IMR-90 (cell line): ENCODE results near the gene PDK3. TPM values are rescaled to one million over a fixed set of nuclear protein-coding genes. Genes with fewer than 3 reads are reported as not detected.
A peak's percentile ranks its signal among the peaks of the same experiment; 100 is the strongest.

Source experiments
- ATAC-seq: fragments of 200-7000 bp; cut with Tn5 transposase; 2 replicates; pipeline ENCODE4 v1.9.1; 2020; ENCODE audit warnings: low read depth, mild to moderate bottlenecking, moderate library complexity
- BruUV-seq: library from RNA; stranded (reverse); fragments of 400-500 nt; replicated peaks from 2 replicates; lab custom pipeline; 2021; lab: Mats Ljungman, UMichigan
- CTCF ChIA-PET: fragments of 300-600 bp; formaldehyde crosslinking; extraction: SDS; loops from one replicate; lab custom pipeline; 2021; ENCODE audit warnings: antibody characterized with exemption; lab: Yijun Ruan, JAX
- POLR2A ChIA-PET: fragments of 300-600 bp; sonication (Branson Sonifier 250); formaldehyde crosslinking; loops from one replicate; lab custom pipeline; 2022; ENCODE audit warnings: antibody characterized with exemption; ENCODE audit not compliant: unreplicated experiment; lab: Charles Lee
- DNase-seq: peaks from one replicate; pipeline ENCODE4 v3.0.0; 2013
- H2AFZ ChIP-seq: replicated peaks from 2 replicates; pipeline ENCODE3; 2013; ENCODE audit warnings: low read length, mild to moderate bottlenecking; ENCODE audit not compliant: poor library complexity
- H2AK5ac ChIP-seq: 2 replicates; pipeline ENCODE4 v1.6.1; 2013; ENCODE audit warnings: low read depth, low read length, inconsistent platforms
- H2AK9ac ChIP-seq: replicated peaks from 2 replicates; pipeline ENCODE3; 2013; ENCODE audit warnings: mild to moderate bottlenecking, low read depth, low read length, moderate library complexity; ENCODE audit not compliant: poor library complexity
- H2BK120ac ChIP-seq: 2 replicates; pipeline ENCODE4 v1.6.1; 2013; ENCODE audit warnings: low read depth, low read length, inconsistent platforms
- H2BK15ac ChIP-seq: 3 replicates; pipeline ENCODE4 v1.6.1; 2013; ENCODE audit warnings: low read depth, low read length, inconsistent platforms
- H2BK20ac ChIP-seq: 2 replicates; pipeline ENCODE4 v1.6.1; 2013; ENCODE audit warnings: low read depth, mild to moderate bottlenecking, inconsistent platforms, low read length, moderate library complexity
- H2BK5ac ChIP-seq: 2 replicates; pipeline ENCODE4 v1.6.1; 2013; ENCODE audit warnings: mild to moderate bottlenecking, low read depth, low read length, inconsistent platforms; ENCODE audit not compliant: poor library complexity, severe bottlenecking
- H3K14ac ChIP-seq: replicated peaks from 2 replicates; pipeline ENCODE4 v1.6.1; 2013; ENCODE audit warnings: low read depth, low read length, inconsistent platforms
- H3K18ac ChIP-seq: 2 replicates; pipeline ENCODE4 v1.6.1; 2013; ENCODE audit warnings: low read depth, low read length, control low read depth
- H3K23ac ChIP-seq: 2 replicates; pipeline ENCODE4 v1.6.1; 2013; ENCODE audit warnings: low read depth, low read length, inconsistent platforms
- H3K27ac ChIP-seq: 2 replicates; pipeline ENCODE4 v1.5.1; 2013; ENCODE audit warnings: mild to moderate bottlenecking, control low read depth, low read length; ENCODE audit not compliant: insufficient read depth
- H3K27me3 ChIP-seq: 2 replicates; pipeline ENCODE4 v1.6.1; 2013; ENCODE audit warnings: low read length; ENCODE audit not compliant: control insufficient read depth, insufficient read depth
- H3K36me3 ChIP-seq: 2 replicates; pipeline ENCODE4 v1.6.1; 2013; ENCODE audit warnings: low read length, mixed read lengths; ENCODE audit not compliant: control insufficient read depth, insufficient read depth
- H3K4ac ChIP-seq: 2 replicates; pipeline ENCODE4 v1.6.1; 2013; ENCODE audit warnings: low read depth, low read length, inconsistent platforms
- H3K4me1 ChIP-seq: 2 replicates; pipeline ENCODE4 v1.6.1; 2013; ENCODE audit warnings: low read length, mixed read lengths; ENCODE audit not compliant: control insufficient read depth, insufficient read depth
- H3K4me2 ChIP-seq: 2 replicates; pipeline ENCODE4 v1.6.1; 2013; ENCODE audit warnings: low read depth, mild to moderate bottlenecking, control low read depth, low read length, moderate library complexity
- H3K4me3 ChIP-seq: 2 replicates; pipeline ENCODE4 v1.5.1; 2013; ENCODE audit warnings: low read depth, mild to moderate bottlenecking, control low read depth, low read length, moderate library complexity; ENCODE audit not compliant: insufficient read depth
- H3K56ac ChIP-seq: 2 replicates; pipeline ENCODE4 v1.6.1; 2013; ENCODE audit warnings: low read length, inconsistent platforms; ENCODE audit not compliant: insufficient read depth; ENCODE audit errors: extremely low read depth
- H3K79me1 ChIP-seq, 2 experiments: 2 replicates each; pipeline ENCODE4 v1.6.1; 2013; ENCODE audit warnings: low read length in 2 of 2, inconsistent platforms in 1 of 2, low read depth in 1 of 2
- H3K9ac ChIP-seq: 2 replicates; pipeline ENCODE4 v1.6.1; 2013; ENCODE audit warnings: low read depth, low read length, control low read depth
- H3K9me1 ChIP-seq: 2 replicates; pipeline ENCODE4 v1.6.1; 2013; ENCODE audit warnings: low read length, inconsistent platforms; ENCODE audit not compliant: insufficient read depth
- H3K9me3 ChIP-seq: 2 replicates; pipeline ENCODE4 v1.6.1; 2013; ENCODE audit warnings: low read length; ENCODE audit not compliant: control insufficient read depth, insufficient read depth
- H4K20me1 ChIP-seq: 2 replicates; pipeline ENCODE4 v1.6.1; 2013; ENCODE audit warnings: low read length, inconsistent platforms; ENCODE audit not compliant: insufficient read depth
- H4K5ac ChIP-seq: 2 replicates; pipeline ENCODE4 v1.6.1; 2013; ENCODE audit warnings: mild to moderate bottlenecking, low read depth, low read length, control low read depth
- H4K8ac ChIP-seq, 2 experiments: 2 replicates each; pipeline ENCODE4 v1.6.1; 2013; ENCODE audit warnings: low read depth in 2 of 2, low read length in 2 of 2, control low read depth in 1 of 2, inconsistent platforms in 1 of 2
- H4K91ac ChIP-seq: 2 replicates; pipeline ENCODE4 v1.6.1; 2013; ENCODE audit warnings: low read depth, low read length, inconsistent platforms; ENCODE audit not compliant: insufficient read depth
- ELK1 ChIP-seq: fragments of 150-350 bp; IDR thresholded peaks from 2 replicates; pipeline ENCODE4 v1.6.1; 2016; ENCODE audit warnings: low read depth, mild to moderate bottlenecking, low read length, moderate library complexity, borderline replicate concordance
- NFE2L2 ChIP-seq: fragments of 150-350 bp; IDR thresholded peaks from 2 replicates; pipeline ENCODE4 v1.6.1; 2016; ENCODE audit warnings: low read depth, mild to moderate bottlenecking, low read length
- RAD21 ChIP-seq: IDR thresholded peaks from 2 replicates; pipeline ENCODE4 v1.6.1; 2012; ENCODE audit warnings: low read length, improper control_type of control experiment
- RCOR1 ChIP-seq: IDR thresholded peaks from 2 replicates; pipeline ENCODE4 v1.6.1; 2012; ENCODE audit warnings: mild to moderate bottlenecking, low read length, improper control_type of control experiment; ENCODE audit not compliant: insufficient replicate concordance
- RFX5 ChIP-seq: IDR thresholded peaks from 2 replicates; pipeline ENCODE4 v1.8.0; 2012; ENCODE audit warnings: low read depth, mild to moderate bottlenecking, low read length, moderate library complexity
- WGBS, 2 experiments: methylation state at CpG; one replicate each; pipeline versions ENCODE4 v1.1.5 to v1.1.7; 2013; ENCODE audit warnings: missing lambda C conversion rate in 2 of 2; ENCODE audit not compliant: insufficient read length in 1 of 2; ENCODE audit errors: extremely low coverage in 2 of 2; 5-methylcytosine and 5-hydroxymethylcytosine counted together
- dilution Hi-C: fragments of 300-500 bp; cut with HindIII; formaldehyde crosslinking; loops from one replicate; pipeline ENCODE4 v1.14.3; 2018; ENCODE audit warnings: low sequenced_read_pairs; ENCODE audit not compliant: unreplicated experiment
- in situ Hi-C: fragments of 300-500 bp; cut with MboI; formaldehyde crosslinking; loops from 3 replicates; pipeline ENCODE4 v1.14.3; 2019; ENCODE audit warnings: low sequenced_read_pairs, inconsistent platforms, mixed read lengths
- intact Hi-C: fragments of 100-400 bp; cut with micrococcal nuclease; formaldehyde crosslinking; loops from 2 replicates; pipeline ENCODE4 v1.10.0; 2022
- polyA plus RNA-seq, 3 experiments: library from polyadenylated mRNA; depleted of rRNA; stranded (reverse); fragments of >200 nt; gene quantifications; 2 replicates each; pipeline ENCODE4 v1.2.3, GENCODE V29; 2012; ENCODE audit warnings: low replicate concordance in 1 of 3
- total RNA-seq: library from RNA; depleted of rRNA; stranded (reverse); fragments of >200 nt; gene quantifications from 2 replicates; pipeline ENCODE4 v1.2.3, GENCODE V29; 2012
- TF ChIP-seq, protein P1 (sequence below): fragments of 150-350 bp; IDR thresholded peaks from 2 replicates; pipeline ENCODE4 v1.6.1; 2017; ENCODE audit warnings: mild to moderate bottlenecking, antibody characterized with exemption, low read length, low read depth

PDK3 gene
- total and polyA plus RNA-seq, 2 of the 4 experiments (the other 2 are of a cell fraction) = 2.3 to 4.8 TPM

DNA sequence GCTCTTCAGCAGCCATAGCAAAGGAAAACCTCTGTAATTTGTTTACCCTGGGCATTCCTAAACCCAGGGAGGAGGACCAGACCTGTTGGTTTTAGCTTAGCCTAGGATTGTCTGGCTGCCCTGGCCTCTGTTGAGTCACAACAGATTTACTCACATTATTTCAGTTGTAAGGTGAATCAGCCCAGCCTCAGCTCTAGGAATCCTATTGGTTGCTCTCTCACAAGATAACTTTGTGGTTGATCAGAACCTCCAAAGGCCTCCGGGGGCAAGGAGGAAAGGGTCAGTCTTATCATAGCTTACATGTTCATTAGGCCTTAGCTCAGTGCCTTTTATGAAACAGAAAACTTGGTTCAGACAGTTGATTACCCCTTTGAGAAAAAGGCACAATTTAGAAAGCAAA, 41.0 kb downstream of the PDK3 start:
- no peak overlapping the region; the same call in 1 of the 2 replicates for H3K4me2 ChIP-seq
- no peak overlapping the region for H3K9ac ChIP-seq
- no peak overlapping the region for H3K14ac ChIP-seq
- no peak overlapping the region for H3K18ac ChIP-seq
- no peaks in the 10 kb centered on the region for H3K79me1 ChIP-seq
- no peak overlapping the region for H2AFZ ChIP-seq
- no peaks in the 10 kb centered on the region for H4K20me1 ChIP-seq
- in situ Hi-C loops = loop anchor here (10.0 kb wide), 1 partner anchor 241 kb away; no protein-coding TSS in a partner anchor
- H2AK9ac ChIP-seq = no peak overlapping the region
- intact Hi-C loops = no loop called here
- no peaks in the 10 kb centered on the region for H3K36me3 ChIP-seq
- no peak overlapping the region for H3K4me3 ChIP-seq
- no peak overlapping the region for H3K27ac ChIP-seq
- no peak overlapping the region for H4K91ac ChIP-seq
- POLR2A ChIA-PET = no interaction called here
- H2BK15ac ChIP-seq = no peak overlapping the region
- H4K8ac ChIP-seq = no peak overlapping the region
- peak; percentile 44 for DNase-seq
- H3K56ac ChIP-seq = no peak overlapping the region
- H2BK120ac ChIP-seq = no peak overlapping the region
- WGBS, 2 experiments = no CpG with 5 or more reads among the region's 1 CpG
- H3K27me3 ChIP-seq = no peaks in the 10 kb centered on the region
- H3K4ac ChIP-seq = no peak overlapping the region
- BruUV-seq = no TSS peak
- no peak overlapping the region for H2BK20ac ChIP-seq
- dilution Hi-C loops = no loop called here
- no peaks in the 10 kb centered on the region for H3K9me1 ChIP-seq
- H3K23ac ChIP-seq = no peak overlapping the region
- TF ChIP-seq RAD21 (no peak), RFX5 (no peak), RCOR1 (no peak), ELK1 (no peak), NFE2L2 (no peak)
- TF ChIP-seq, protein P1, sequence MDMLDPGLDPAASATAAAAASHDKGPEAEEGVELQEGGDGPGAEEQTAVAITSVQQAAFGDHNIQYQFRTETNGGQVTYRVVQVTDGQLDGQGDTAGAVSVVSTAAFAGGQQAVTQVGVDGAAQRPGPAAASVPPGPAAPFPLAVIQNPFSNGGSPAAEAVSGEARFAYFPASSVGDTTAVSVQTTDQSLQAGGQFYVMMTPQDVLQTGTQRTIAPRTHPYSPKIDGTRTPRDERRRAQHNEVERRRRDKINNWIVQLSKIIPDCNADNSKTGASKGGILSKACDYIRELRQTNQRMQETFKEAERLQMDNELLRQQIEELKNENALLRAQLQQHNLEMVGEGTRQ = no peak
- H3K9me3 ChIP-seq = no peaks in the 10 kb centered on the region
- CTCF ChIA-PET = no interaction called here
- H2BK5ac ChIP-seq = no peak overlapping the region
- no peak overlapping the region for H2AK5ac ChIP-seq
- ATAC-seq = peak; percentile 53
- H3K4me1 ChIP-seq = peaks cover 1% of the 10 kb centered on the region; the same call in 1 of the 2 replicates
- no peak overlapping the region for H4K5ac ChIP-seq
